Lung (tissue), 12 donors: Measurements from ENCODE around the gene KCNC1. TPM values are rescaled to one million over a fixed set of nuclear protein-coding genes. Genes with fewer than 3 reads are reported as not detected.

ENCODE experiments used
- ATAC-seq: fragments of 200-7000 bp; cut with Tn5 transposase; one replicate; pipeline ENCODE4 v1.9.1; 2020; ENCODE audit warnings: moderate number of reproducible peaks; ENCODE audit not compliant: insufficient read depth, low FRiP score
- DNase-seq, 3 donors: peaks; one replicate each; pipeline ENCODE4 v3.0.0-alpha.2; 2013 to 2017
- H3K27ac ChIP-seq, 2 donors: one replicate each; pipeline ENCODE4 v1.5.1; 2013; ENCODE audit warnings: mild to moderate bottlenecking in 2 of 2, moderate library complexity in 2 of 2, control low read depth in 1 of 2, inconsistent platforms in 1 of 2, low read depth in 1 of 2, low read length in 1 of 2
- H3K27me3 ChIP-seq, 3 donors: one replicate each; pipeline ENCODE4 v1.5.1; 2013; ENCODE audit warnings: low read length in 2 of 3; ENCODE audit not compliant: control insufficient read depth in 3 of 3, insufficient read depth in 3 of 3
- H3K36me3 ChIP-seq, 4 donors: one replicate each; pipeline ENCODE4 v1.5.1; 2013; ENCODE audit warnings: low read length in 4 of 4, mild to moderate bottlenecking in 1 of 4, moderate library complexity in 1 of 4; ENCODE audit not compliant: control insufficient read depth in 4 of 4, insufficient read depth in 4 of 4
- H3K4me1 ChIP-seq, 5 donors: one replicate each; pipeline ENCODE4 v1.5.1; 2013; ENCODE audit warnings: low read length in 5 of 5, mild to moderate bottlenecking in 2 of 5, moderate library complexity in 1 of 5; ENCODE audit not compliant: control insufficient read depth in 5 of 5, insufficient read depth in 5 of 5
- H3K4me3 ChIP-seq: one replicate; pipeline ENCODE4 v1.5.1; 2013; ENCODE audit warnings: mild to moderate bottlenecking, control low read depth, moderate library complexity
- H3K9ac ChIP-seq, 2 donors: one replicate each; pipeline ENCODE4 v1.5.1; 2013; ENCODE audit warnings: low read length in 2 of 2, control low read depth in 1 of 2; ENCODE audit not compliant: insufficient read depth in 1 of 2
- H3K9me3 ChIP-seq, 4 donors: one replicate each; pipeline ENCODE4 v1.5.1; 2013; ENCODE audit warnings: low read length in 3 of 4, mild to moderate bottlenecking in 1 of 4, moderate library complexity in 1 of 4; ENCODE audit not compliant: control insufficient read depth in 4 of 4, insufficient read depth in 3 of 4
- CTCF ChIP-seq: IDR thresholded peaks from 2 replicates; pipeline ENCODE4 v1.5.1; 2012; ENCODE audit warnings: mild to moderate bottlenecking; ENCODE audit errors: control extremely low read depth, extremely low read depth
- whole genome bisulfite sequencing, 2 donors: extraction: QIAGEN DNeasy Blood & Tissue Kit; methylation state at CpG; one replicate each; pipeline ENCODE4 v1.1.7; 2013; 5-methylcytosine and 5-hydroxymethylcytosine counted together
- polyA plus RNA-seq, 2 donors: library from polyadenylated mRNA; stranded (reverse); fragments of 200-250 nt; gene quantifications; one replicate each; pipeline ENCODE4 v1.2.1, GENCODE V29; 2013
- total RNA-seq, 2 donors: library from RNA; depleted of rRNA in 1 of 2; stranded (reverse); fragments of >200 nt in 1 of 2; gene quantifications; one replicate each; pipeline ENCODE4 v1.2.1, GENCODE V29; 2014 to 2021
- donor health status: control.
- donor health status: control.
- donor health status: Bipolar disorder and iron deficiency.
- donor health status: healthy.
- donor health status: DM: yes; HTN: yes; CAD: no.

KCNC1 gene
- total and polyA plus RNA-seq, 4 donors = 0.01 TPM; not detected in 3

DNA sequence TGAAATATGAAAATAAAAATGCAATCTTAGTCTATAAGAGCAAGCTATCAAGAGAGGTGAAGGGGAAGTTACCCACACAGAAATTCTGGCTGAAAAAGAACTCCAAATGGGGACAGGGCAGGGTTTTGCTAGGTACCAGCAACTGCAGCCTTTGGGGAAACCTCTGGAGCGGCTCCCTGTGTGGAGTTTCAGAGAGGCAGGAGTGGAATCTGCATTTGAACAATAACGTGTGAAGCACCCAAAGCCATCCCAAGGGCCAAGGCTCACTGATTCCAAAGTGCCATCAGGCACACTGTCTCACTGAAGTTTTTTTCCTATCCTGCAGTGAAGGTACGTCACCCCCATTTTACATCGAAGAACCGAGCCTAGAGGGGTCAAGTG, 87.8 kb downstream of the KCNC1 start:
- Histone ChIP-seq H3K4me3 (no peak overlapping the region), H3K36me3 (no peaks in the 10 kb centered on the region), H3K4me1 (peaks cover 4 to 16% (median 9%) of the 10 kb centered on the region in 5 donors), H3K27ac (no peak overlapping the region), H3K27me3 (no peaks in the 10 kb centered on the region), H3K9me3 (no peaks in the 10 kb centered on the region), H3K9ac (no peak overlapping the region)
- TF ChIP-seq CTCF = no peak
- 78 to 87% methylated on average over 5 of the region's 5 CpGs for WGBS, 2 donors
- no peak for ATAC-seq
- DNase-seq = no peak

- Histone ChIP-seq H3K36me3 (no peaks in the 10 kb centered on the region), H3K27ac (no peak overlapping the region), H3K9ac (no peak overlapping the region), H3K9me3 (no peaks in the 10 kb centered on the region), H3K4me3 (no peak overlapping the region), H3K4me1 (peaks cover under 1 to 14% (median 8%) of the 10 kb centered on the region in 5 donors), H3K27me3 (no peaks in the 10 kb centered on the region)
- no peak for TF ChIP-seq CTCF
- ATAC-seq (no peak), DNase-seq (no peak)
- WGBS, 2 donors = 87 to 89% methylated on average over 5 of the region's 5 CpGs
These were observed 92.4 kb downstream of the KCNC1 start for GRCh38 chr11:17827006-17827405.

DNA sequence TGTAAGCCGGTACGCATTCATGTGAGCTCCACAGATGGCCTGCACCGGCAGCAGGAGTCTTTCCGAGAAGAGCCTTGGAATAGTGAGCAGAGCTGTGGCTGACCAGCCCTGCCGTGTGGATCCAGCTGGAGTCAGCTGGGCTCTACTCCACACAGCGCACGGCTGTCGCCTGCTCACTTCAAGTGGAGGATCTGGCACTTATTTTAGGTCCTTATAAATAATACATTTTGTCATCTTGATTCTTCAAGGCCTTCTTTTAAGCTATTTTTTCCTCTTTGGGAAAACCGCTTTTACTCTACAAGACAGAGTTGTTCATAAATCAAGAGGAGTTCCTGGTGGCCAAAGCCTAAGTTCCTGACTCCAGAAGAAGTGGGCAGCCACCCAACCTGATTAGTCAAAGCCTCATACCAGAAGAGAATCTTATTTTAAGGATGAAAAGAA, 93.8 kb downstream of the KCNC1 start:
- no peaks in the 10 kb centered on the region for H3K27me3 ChIP-seq
- no peaks in the 10 kb centered on the region for H3K9me3 ChIP-seq
- H3K4me1 ChIP-seq = peaks cover 0 to 8% (median 3%) of the 10 kb centered on the region in 5 donors
- DNase-seq (peak; percentile 80 to 92 (median 81)), ATAC-seq (no peak)
- no peak for TF ChIP-seq CTCF
- no peak overlapping the region for H3K9ac ChIP-seq
- WGBS, 2 donors = 70 to 82% methylated on average over 9 of the region's 9 CpGs
- no peak overlapping the region for H3K27ac ChIP-seq
- no peaks in the 10 kb centered on the region for H3K36me3 ChIP-seq
- H3K4me3 ChIP-seq = no peak overlapping the region

DNA sequence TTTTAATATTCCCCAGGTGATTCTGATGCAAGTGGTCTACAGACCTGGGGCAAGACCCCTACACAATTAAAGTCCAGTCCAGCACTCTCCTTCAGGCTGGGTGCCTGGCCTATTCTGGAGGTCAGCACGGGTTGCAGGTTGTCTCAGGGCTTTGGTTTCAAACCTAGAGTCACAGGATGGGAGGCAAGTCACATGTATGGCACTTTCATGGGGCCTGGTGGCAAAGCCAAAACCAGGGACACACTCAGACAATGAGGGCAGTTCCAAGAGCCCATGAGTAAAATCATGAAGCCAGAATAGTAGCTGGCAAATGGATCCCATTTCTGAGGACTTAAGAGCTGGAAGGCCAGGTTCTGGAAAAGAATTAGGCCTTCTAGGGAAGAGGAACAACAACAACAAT, 96.6 kb downstream of the KCNC1 start:
- Histone ChIP-seq H3K27ac (no peak overlapping the region), H3K9me3 (no peaks in the 10 kb centered on the region), H3K27me3 (no peaks in the 10 kb centered on the region), H3K4me1 (peaks cover 0 to 8% (median 3%) of the 10 kb centered on the region in 5 donors), H3K4me3 (no peak overlapping the region), H3K9ac (no peak overlapping the region), H3K36me3 (no peaks in the 10 kb centered on the region)
- ATAC-seq (no peak), DNase-seq (no peak)
- WGBS, 2 donors = 89 to 96% methylated on average over 1 of the region's 1 CpG
- TF ChIP-seq CTCF = no peak
